ENCODE results near the gene SEC24C. TPM values are rescaled to one million over a fixed set of nuclear protein-coding genes. Genes with fewer than 3 reads are reported as not detected.
"Not testable (repeated sequence)": the region's sequence is repeated elsewhere in the genome, so short reads cannot be mapped to it uniquely, and the experiment has no call there.

SEC24C gene
- polyA plus RNA-seq, 6 donors from 2014 or later = 20.3 to 39.4 (median 28.2) TPM

DNA sequence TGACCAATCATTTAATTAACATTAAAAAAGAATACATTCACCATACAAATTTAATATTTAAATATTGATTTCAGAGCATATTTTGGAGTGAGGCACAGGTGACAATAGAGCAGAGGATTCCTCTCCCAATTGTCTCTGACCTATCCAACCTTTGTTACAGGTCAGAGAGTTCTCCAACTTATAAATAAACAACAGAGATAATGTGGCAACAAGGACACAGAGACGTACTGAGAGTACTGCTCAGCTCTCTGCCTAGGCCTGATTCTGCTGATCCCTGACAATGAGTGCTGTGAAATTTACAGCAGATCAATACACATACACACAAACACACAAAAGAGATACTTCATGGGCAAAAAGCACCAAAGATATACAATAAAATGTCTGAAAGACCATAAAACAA, 27.9 kb upstream of the SEC24C start:
- Mint-ChIP-seq H3K9me3 (no peaks in the 10 kb centered on the region), H3K4me1 (peaks cover 6 to 12% (median 11%) of the 10 kb centered on the region in 3 donors), H3K27me3 (no peaks in the 10 kb centered on the region), H3K36me3 (peaks cover 5 to 13% of the 10 kb centered on the region in 2 donors), H3K27ac (no peak overlapping the region), H3K4me3 (no peak overlapping the region)
- DNase-seq (no peak), ATAC-seq (ENCODE audit: low read depth in 2 of 2) (no peak)

DNA sequence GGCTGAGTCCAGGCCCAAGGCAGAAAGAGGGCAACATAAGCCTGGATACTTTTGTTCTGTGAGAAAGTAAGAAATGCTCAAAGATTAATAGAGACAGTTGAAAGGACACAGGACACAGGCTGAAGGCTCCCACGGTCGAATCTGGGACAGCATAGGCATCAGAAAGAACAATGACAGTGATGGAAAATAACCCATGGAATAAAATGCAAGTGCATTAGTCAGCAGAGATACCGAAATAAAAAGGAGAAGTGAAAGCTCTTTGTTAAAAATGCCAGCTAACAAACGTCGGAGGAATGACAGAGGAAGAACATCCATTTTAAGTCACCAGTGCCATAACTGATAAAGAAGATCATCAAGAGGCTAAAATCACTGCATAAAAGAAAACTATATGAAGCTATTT, 26.6 kb upstream of the SEC24C start:
- Mint-ChIP-seq H3K9me3 (no peaks in the 10 kb centered on the region), H3K27ac (peak overlapping the region in 2 of 6 donors; percentile 14 to 28), H3K27me3 (no peaks in the 10 kb centered on the region), H3K36me3 (peaks cover 6 to 17% of the 10 kb centered on the region in 2 donors), H3K4me1 (peaks cover 6 to 12% (median 11%) of the 10 kb centered on the region in 3 donors), H3K4me3 (peak overlapping the region in 1 of 8 donors; percentile 18)
- peak; percentile 48 to 67 for ATAC-seq (ENCODE audit: low read depth in 2 of 2)
- DNase-seq = peak; percentile 21

DNA sequence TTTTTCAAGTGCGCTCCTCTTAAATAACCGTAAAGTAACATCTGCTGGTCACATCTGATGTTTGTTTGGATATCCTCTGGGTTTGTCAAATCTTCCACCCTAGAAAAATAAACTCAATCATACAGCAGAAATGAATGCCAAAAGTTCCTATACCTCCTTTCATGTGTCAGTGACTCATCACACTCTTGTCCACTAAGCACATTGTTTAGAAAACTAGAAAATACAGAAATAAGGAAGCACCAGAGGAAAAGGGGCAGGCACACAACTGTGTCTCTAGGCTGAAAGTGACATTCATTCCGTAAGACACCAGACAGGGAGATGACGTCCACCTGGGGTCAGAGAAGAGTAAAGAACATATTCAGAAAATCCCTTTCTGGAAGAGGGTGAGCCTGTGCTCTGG, 23.6 kb upstream of the SEC24C start:
- peaks cover 6 to 17% of the 10 kb centered on the region in 2 donors for H3K36me3 Mint-ChIP-seq
- not testable (repeated sequence) for H3K9me3 Mint-ChIP-seq; DNase-seq; H3K27me3 Mint-ChIP-seq; H3K4me3 Mint-ChIP-seq; ATAC-seq (ENCODE audit: low read depth in 2 of 2)
- peaks cover 6 to 12% (median 11%) of the 10 kb centered on the region in 3 donors for H3K4me1 Mint-ChIP-seq
- H3K27ac Mint-ChIP-seq = peak overlapping the region in 1 of 6 donors; percentile 21

DNA sequence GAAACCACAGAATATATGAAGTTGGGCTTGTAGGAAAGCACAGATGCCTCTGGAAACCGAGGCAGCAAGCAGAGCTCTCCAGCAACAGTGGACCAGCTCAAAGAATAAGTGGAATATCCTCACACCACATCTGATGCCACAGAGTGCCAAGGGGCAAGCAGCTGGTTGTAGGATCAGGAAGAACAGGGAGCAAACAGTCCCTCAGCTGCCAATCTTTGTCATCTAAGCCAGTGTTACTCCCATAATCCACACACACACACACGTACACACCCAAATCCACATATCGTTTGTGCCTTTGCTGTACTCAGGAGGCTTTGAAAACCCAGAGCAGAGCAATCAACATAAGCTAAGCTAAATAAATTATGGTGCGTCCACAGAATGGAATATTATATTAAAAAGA, 20.7 kb upstream of the SEC24C start:
- H3K27ac Mint-ChIP-seq = no peak overlapping the region
- no peaks in the 10 kb centered on the region for H3K9me3 Mint-ChIP-seq
- ATAC-seq (ENCODE audit: low read depth in 2 of 2) = no peak

DNA sequence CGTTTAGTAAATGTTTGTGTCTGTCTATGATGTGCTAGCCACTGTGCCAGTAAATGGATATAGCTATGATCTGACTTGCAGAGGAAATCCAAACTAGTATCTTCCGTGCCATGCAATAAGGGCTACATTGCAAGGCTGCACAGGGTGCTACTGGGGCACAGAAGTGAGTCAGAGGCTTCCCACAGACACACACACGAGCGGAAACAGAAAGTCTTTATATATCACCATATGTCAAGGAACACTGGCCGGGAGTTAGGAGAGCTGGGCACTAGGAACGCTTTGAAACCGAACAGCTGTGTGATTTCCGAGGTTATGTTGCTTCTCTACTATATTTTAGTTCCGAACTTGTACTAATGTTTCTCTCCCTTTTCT, 14.4 kb upstream of the SEC24C start:
- peak overlapping the region; percentile 89 to 99 (median 97) for H3K27ac Mint-ChIP-seq
- not testable (repeated sequence) for H3K36me3 Mint-ChIP-seq; H3K27me3 Mint-ChIP-seq; DNase-seq; ATAC-seq (ENCODE audit: low read depth in 2 of 2); H3K9me3 Mint-ChIP-seq
- peak overlapping the region; percentile 93 to 100 (median 99) for H3K4me3 Mint-ChIP-seq
- H3K4me1 Mint-ChIP-seq = peaks cover 5 to 20% (median 9%) of the 10 kb centered on the region in 3 donors

More for the DNA sequence above, 20.7 kb upstream of the SEC24C start:
- Mint-ChIP-seq H3K27me3 (no peaks in the 10 kb centered on the region), H3K4me3 (no peak overlapping the region), H3K36me3 (peaks cover 6 to 15% of the 10 kb centered on the region in 2 donors), H3K4me1 (no peaks in the 10 kb centered on the region)
- DNase-seq = no peak

DNA sequence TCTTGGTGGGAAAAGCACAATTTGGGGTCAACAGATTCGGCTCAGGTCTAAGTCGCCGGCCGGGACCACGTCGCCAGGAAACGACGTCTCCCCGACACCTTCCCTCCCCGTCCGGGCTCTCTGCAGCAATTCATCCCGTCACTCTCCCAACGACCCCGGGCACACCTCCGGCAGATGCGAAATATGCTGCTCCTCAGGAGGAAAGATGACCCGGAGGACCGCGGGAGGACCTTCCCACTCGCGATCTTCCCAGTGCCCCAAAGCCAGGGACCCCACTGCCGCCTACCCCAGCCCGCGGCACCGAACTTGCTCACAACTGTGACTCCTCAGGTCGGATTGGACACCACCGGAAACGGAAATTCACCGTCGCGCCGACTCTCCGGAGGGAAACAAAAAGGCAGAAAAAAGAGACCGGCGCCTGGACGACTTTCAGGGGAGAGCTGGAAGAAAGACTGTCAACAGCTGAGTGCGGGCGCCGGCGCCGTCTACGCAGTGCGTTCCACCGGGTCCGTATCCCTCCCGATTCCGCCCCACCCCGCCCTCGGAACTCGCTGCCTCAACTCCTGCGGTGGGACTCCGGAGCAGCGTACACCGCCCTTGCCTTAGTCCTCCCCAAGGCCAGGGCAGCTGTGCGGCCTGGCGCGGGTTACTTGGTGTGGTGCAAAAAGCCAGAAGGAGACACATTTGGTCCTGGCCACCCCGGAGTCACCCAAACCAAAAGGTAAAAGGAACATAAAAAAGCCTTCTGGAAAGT, 13.8 kb upstream of the SEC24C start:
- H3K27ac Mint-ChIP-seq = peak overlapping the region; percentile 89 to 99 (median 97)
- H3K9me3 Mint-ChIP-seq = no peaks in the 10 kb centered on the region
- peaks cover 5 to 20% (median 13%) of the 10 kb centered on the region in 3 donors for H3K4me1 Mint-ChIP-seq
- DNase-seq = peak; percentile 84
- peak overlapping the region; percentile 93 to 100 (median 99) for H3K4me3 Mint-ChIP-seq
- ATAC-seq (ENCODE audit: low read depth in 2 of 2) = peak; percentile 91 to 93
- no peaks in the 10 kb centered on the region for H3K27me3 Mint-ChIP-seq
- H3K36me3 Mint-ChIP-seq = no peaks in the 10 kb centered on the region

DNA sequence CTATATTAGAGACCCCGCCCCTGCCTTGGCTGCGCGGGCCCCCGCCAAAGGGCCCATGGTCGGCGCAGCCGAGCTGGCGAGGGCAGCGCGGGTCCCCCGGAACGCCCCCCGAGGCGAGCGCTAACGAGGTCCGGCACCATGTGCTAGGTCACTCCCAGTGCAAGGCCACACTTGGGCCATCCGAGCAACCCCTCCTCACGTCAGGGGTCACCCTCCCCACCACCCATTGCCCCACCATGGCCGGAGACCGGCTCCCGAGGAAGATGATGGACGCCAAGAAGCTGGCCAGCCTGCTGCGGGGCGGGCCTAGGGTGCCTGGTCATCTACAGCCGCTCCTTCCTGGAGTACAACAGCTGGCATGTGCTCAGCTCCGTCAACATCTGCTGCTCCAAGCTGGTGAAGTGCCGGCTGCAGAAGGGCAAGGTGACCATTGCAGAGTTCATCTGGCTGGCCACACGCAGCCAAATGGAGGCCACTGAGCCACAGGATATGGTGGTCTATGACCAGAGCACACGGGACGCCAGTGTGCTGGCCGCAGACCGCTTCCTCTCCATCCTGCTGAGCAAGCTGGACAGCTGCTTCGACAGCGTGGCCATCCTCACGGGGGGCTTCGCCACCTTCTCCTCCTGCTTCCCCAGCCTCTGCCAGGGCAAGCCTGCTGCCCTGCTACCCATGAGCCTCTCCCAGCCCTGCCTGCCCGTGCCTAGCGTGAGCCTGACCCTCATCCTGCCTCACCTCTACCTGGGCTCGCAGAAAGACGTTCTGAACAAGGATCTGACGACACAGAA, 12.4 kb upstream of the SEC24C start:
- Mint-ChIP-seq H3K4me3 (peak overlapping the region; percentile 22 to 100 (median 45)), H3K4me1 (peaks cover 5 to 20% (median 13%) of the 10 kb centered on the region in 3 donors), H3K9me3 (no peaks in the 10 kb centered on the region), H3K36me3 (no peaks in the 10 kb centered on the region), H3K27me3 (no peaks in the 10 kb centered on the region), H3K27ac (peak overlapping the region in 2 of 6 donors; percentile 24 to 58)
- ATAC-seq (ENCODE audit: low read depth in 2 of 2) (no peak), DNase-seq (no peak)

DNA sequence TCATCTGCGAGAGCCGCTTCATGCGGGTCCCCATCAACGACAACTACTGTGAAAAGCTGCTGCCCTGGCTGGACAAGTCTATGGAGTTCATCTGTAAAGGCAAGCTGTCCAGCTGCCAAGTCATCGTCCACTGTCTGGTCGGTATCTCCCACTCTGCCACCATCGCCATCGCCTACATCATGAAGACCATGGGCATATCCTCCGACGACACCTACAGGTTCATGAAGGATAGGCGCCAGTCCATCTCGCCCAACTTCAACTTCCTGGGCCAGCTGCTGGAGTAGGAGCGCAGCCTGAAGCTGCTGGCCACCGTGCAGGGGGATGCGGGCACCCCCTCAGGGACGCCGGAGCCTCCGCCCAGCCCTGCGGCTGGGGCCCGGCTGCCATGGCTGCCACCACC, 11.7 kb upstream of the SEC24C start:
- Mint-ChIP-seq H3K9me3 (no peaks in the 10 kb centered on the region), H3K27ac (peak overlapping the region in 1 of 6 donors; percentile 58), H3K27me3 (no peaks in the 10 kb centered on the region), H3K36me3 (no peaks in the 10 kb centered on the region), H3K4me3 (peak overlapping the region in 7 of 8 donors; percentile 29 to 77 (median 49)), H3K4me1 (peaks cover 5 to 20% (median 13%) of the 10 kb centered on the region in 3 donors)
- DNase-seq (no peak), ATAC-seq (ENCODE audit: low read depth in 2 of 2) (no peak)

DNA sequence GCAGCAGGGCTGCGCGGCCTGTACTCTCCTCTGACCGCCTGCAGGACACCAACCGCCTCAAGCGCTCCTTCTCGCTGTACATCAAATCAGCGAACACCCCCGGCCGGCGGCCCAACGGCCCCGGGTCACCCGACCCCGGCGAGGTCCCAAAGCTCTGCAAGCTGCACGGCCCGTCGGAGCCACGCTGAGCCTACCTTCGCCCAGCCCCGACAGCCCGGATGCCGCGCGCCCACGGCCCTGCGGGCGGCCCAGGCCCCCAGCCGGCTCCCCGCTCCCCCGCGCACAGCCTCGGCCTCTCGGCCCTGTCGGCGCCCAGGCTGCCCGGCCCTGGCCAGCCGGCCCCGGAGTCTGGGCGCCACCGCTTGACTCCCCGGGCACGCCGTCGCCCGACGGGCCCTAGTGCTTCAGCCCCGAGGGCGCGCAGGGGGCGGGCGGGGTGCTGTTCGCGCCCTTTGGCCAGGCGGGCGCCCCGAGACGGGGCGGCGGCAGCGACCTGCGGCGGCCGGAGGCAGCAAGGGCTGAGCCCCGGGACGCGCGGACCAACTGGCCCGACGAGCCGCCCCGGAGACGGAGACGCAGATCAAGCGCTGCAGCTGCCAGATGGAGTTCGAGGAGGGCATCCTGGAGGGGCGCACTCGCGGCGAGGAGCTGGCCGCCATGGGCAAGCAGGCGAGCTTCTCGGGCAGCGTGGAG, 11.1 kb upstream of the SEC24C start:
- H3K27me3 Mint-ChIP-seq = no peaks in the 10 kb centered on the region
- no peaks in the 10 kb centered on the region for H3K36me3 Mint-ChIP-seq
- no peak for DNase-seq
- ATAC-seq (ENCODE audit: low read depth in 2 of 2) = no peak
- no peaks in the 10 kb centered on the region for H3K9me3 Mint-ChIP-seq
- no peak overlapping the region for H3K27ac Mint-ChIP-seq
- H3K4me3 Mint-ChIP-seq = no peak overlapping the region
- H3K4me1 Mint-ChIP-seq = peaks cover 5 to 20% (median 13%) of the 10 kb centered on the region in 3 donors

DNA sequence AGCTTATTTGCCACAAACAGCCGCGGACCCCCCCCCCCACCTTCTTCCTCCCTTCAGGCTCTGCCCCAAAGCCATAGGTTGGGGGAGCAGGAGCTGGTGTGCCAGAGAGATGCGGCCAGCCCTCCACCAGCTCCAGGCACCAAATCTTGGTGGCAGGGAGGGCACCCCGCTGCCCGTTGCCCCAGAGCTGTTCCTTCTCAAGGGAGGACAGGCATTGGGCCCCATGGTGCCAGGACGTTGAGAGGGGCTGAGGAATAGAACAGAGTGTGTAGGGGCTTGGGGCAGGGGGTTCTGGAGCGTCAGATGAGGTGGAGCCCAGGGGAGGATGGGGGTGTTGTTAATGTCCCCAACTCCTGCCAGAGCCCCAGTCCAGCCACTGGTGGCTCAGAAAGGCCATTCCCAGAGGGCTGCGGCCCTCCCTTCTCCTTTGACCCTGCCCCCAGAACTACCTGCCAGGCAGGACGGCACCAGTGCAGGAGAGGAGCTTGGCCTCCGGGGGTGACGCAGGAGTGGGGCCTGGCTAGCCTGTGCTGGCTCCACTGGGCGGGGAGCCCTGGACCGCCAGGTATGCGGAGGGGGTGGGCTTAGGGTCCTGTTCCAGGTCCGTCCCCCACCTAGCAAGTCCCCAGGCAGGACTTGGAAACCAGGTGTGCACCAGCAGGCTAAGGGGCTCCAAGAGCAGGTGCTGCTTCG, 10.0 kb upstream of the SEC24C start:
- DNase-seq (no peak), ATAC-seq (ENCODE audit: low read depth in 2 of 2) (no peak)
- Mint-ChIP-seq H3K27ac (no peak overlapping the region), H3K36me3 (no peaks in the 10 kb centered on the region), H3K4me3 (no peak overlapping the region), H3K27me3 (no peaks in the 10 kb centered on the region), H3K4me1 (peaks cover 5 to 20% (median 13%) of the 10 kb centered on the region in 3 donors), H3K9me3 (no peaks in the 10 kb centered on the region)

DNA sequence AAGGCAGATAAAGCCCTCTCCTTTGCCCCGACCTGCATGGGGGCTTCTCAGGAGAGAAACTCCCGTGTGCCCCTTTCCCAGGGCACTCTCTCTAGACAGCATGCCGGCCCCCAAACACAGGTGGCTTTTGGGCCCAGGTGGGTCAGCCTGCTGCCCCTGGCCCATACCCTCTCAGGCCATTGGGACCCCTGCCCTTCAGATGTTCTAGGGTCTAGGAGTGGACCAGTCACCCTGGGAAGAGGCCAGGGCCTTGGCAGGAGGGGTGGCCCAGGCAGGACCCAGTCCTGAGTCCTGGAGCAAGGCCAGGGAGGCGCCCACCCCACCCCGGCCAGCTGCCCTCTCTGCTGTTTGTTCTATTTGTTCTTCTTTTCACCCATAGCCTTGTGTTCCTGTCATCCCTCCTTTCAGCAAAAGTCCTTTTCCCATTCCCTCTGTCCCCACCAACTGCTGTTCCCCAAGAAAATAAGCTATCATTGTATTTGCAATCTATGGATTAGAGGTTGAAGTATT, 9.3 kb upstream of the SEC24C start:
- ATAC-seq (ENCODE audit: low read depth in 2 of 2) (no peak), DNase-seq (no peak)
- no peaks in the 10 kb centered on the region for H3K27me3 Mint-ChIP-seq
- H3K4me1 Mint-ChIP-seq = peaks cover 5 to 15% (median 9%) of the 10 kb centered on the region in 3 donors
- H3K36me3 Mint-ChIP-seq = no peaks in the 10 kb centered on the region
- peak overlapping the region in 1 of 8 donors; percentile 56 for H3K4me3 Mint-ChIP-seq
- no peaks in the 10 kb centered on the region for H3K9me3 Mint-ChIP-seq
- peak overlapping the region in 1 of 6 donors; percentile 63 for H3K27ac Mint-ChIP-seq

DNA sequence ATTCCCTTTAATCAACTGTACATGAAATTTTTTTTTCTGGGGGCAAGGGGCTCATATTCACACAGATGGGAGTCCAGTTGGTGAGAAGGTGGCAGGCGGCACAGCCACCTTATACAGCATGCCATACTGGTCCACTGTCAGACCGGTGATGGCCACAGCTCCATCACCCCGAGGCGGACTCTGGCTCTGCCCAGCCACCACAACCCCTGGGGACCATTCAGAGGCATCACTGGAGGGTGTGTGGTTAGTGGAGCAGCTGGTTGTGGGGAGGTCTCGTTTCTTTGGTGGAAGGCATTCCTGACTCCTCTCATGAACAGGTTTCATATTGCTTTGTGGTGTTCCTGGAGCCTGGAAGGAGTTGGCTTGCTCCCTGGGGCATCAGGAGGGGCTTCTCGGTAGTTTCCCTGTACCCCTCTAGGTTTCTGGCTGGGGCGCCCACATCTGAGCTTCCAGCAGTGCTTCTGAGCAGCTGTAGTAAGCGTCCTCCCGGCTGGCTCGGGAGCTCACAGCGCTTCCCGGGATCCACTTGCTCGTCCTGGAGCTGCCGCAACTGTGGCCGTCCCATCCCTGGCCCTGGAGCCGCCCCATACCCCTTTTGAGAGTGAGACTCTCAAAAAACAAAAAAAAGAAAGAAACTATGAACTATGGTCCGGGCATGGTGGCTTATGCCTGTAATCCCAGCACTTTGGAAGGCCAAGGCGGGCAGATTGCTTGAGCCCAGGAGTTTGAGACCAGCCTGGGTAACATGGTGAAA, 3.5 kb upstream of the SEC24C start:
- H3K9me3 Mint-ChIP-seq; H3K36me3 Mint-ChIP-seq; DNase-seq; ATAC-seq (ENCODE audit: low read depth in 2 of 2); H3K27me3 Mint-ChIP-seq: not testable (repeated sequence)
- Mint-ChIP-seq H3K4me1 (peaks cover 15 to 27% (median 21%) of the 10 kb centered on the region in 3 donors), H3K27ac (peak overlapping the region in 1 of 6 donors; percentile 15), H3K4me3 (peak overlapping the region in 2 of 8 donors; percentile 18 to 30)

Data from naive B cell (primary cell).